HG03135 (cell line): ENCODE results near the gene TBC1D5.
A peak's percentile ranks its signal among the peaks of the same experiment; 100 is the strongest.

Experiments used
- ATAC-seq: cut with Tn5 transposase; IDR thresholded peaks from one replicate; pipeline ENCODE4 v1.9.1; 2021; ENCODE audit warnings: mild to moderate bottlenecking, moderate library complexity; ENCODE audit not compliant: unreplicated experiment

Gene TBC1D5

GRCh38 chr3:17258823-17259436 lies 483.5 kb downstream of the TBC1D5 start:
- no peak for ATAC-seq

DNA sequence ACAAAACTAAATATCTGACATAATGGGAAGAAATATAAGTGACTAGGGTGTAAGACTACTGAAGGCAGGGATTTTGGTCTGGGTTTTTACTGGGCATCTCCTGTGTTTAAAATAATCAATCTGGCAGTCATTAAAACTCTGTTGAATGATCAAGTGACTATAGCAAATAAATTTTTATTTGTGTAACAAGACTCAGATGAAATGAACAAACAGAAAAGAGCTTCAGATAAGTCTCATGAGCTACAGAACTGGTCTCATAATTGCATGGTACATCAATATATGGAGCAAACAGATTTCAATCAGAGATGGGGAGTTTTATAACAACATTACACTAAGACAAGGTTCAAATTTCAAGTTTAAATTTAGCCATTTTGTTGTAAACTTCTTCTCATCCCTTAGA lies 485.2 kb downstream of the TBC1D5 start:
- no peak for ATAC-seq

GRCh38 chr3:17243621-17244020 lies 498.8 kb downstream of the TBC1D5 start:
- ATAC-seq = no peak

- ATAC-seq = no peak
Measured at GRCh38 chr3:17239417-17239816, 503.0 kb downstream of the TBC1D5 start.

GRCh38 chr3:17238023-17238422 lies 504.4 kb downstream of the TBC1D5 start:
- ATAC-seq = no peak

- no peak for ATAC-seq
Measured at GRCh38 chr3:17235310-17235709, 507.1 kb downstream of the TBC1D5 start.

- ATAC-seq = no peak
Measured at GRCh38 chr3:17234382-17234781, 508.0 kb downstream of the TBC1D5 start.

- peak; percentile 77 for ATAC-seq
Measured at GRCh38 chr3:17233398-17233800, 509.0 kb downstream of the TBC1D5 start.

DNA sequence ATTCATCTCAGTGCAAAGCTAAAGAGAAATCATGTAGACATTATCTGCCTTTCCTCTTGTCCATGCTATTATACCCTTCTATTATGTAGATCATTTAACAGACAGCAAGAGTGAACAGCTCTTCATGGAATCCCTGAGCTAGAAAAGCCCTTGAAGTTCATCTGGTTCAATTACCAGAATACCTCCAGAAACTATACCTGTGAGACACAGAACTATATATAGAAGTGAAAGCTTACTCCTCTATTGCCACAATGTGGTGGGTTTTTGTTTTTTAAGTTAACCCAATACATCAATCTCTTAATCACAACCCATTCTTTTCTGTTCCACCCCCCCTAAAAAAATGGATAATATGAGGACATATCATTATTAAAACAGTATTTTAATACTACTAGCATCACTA lies 510.0 kb downstream of the TBC1D5 start:
- ATAC-seq = no peak

- no peak for ATAC-seq
Measured at GRCh38 chr3:17231537-17232261, 510.7 kb downstream of the TBC1D5 start.

DNA sequence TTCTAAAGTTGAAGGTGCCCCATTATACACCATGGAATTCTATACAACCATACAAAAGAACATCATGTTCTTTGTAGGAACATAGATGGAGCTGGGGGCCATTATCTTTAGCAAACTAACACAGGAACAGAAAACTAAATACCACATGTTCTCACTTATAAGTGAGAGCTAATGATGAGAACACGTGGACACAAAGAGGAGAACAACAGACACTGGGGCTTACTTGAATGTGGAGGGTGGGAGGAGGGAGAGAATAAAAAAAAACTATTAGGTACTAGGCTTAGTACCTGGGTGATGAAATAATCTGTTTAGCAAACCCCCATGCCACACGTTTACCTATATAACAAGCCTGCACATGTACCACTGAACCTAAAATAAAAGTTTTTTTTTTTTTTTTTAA lies 515.0 kb downstream of the TBC1D5 start:
- ATAC-seq = no peak

GRCh38 chr3:17221529-17221928 lies 520.9 kb downstream of the TBC1D5 start:
- ATAC-seq = no peak

DNA sequence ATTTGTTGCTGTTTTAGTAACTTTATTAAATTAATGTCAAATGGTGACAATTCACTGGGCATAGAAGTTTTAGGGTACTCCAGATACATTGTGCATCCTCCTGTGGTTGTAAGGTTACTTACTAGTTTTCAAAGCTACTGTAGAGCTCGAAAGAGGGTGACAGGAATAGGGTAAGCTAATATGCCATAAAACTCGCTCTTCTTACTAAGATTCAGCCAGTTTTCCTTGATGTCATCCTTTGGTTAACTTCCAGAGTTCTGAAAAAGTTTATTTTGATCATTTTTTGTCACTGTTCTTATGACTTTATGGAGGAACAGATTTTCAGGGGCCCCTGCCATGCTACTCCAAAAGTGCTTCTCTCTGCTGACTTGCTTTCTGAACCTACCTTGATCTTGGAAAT lies 522.8 kb downstream of the TBC1D5 start:
- no peak for ATAC-seq

- no peak for ATAC-seq
Measured at GRCh38 chr3:17218587-17218986, 523.8 kb downstream of the TBC1D5 start.

DNA sequence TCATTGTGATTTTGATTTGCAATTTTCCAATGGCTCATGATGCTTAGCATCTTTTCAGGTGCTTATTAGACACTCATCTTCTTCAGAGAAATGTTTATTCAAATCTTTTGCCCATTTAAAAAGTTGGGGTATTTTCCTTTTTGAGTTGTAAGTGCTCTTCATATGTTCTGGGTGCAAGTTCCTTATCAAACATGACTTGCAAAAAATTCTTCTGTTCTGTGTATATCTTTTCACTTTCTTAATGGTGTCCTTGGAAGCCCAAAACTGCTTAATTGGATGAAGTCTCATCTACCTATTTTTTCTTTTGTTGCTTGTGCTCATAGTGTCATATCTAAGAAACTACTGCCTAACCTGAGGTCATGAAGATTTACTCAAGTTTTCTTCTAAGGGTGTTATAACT lies 524.8 kb downstream of the TBC1D5 start:
- no peak for ATAC-seq

- no peak for ATAC-seq
Measured at GRCh38 chr3:17213102-17213501, 529.3 kb downstream of the TBC1D5 start.

DNA sequence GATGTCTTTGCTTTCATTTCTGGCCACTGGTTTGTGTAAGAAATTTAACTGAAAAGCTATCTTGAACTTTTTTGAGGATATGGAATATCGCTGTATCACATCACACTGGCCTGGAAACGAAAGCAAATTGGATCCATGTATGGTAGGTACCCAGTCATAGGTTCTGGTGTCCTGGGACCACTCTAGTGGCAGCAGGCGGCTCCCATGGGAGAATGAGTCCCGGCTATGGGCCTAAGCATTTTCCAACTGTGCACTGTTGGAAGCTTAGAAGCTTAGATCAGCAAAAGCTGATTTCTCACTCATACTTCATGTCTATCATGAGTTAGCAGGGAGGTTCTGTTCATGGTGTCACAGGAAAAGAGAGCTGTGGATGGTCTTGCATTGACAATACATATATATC lies 534.5 kb downstream of the TBC1D5 start:
- ATAC-seq = no peak

DNA sequence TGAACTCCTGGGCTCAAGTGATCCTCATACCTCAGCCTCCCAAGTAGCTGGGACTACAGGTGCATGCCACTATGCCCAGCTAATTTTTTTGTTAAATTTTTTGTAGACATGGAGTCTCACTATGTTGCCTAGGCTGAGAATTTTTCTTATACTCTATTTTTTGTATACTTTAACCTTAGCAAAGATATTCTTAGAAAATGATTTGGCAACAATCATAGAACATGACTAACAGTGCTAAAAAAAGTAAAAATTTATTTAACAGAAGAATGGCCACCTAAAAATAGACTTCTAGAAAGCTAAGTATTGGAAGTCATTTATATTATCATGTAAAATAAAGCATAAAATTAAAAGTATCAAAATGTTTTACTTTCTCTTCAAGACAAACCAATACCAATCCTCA lies 535.4 kb downstream of the TBC1D5 start:
- no peak for ATAC-seq

DNA sequence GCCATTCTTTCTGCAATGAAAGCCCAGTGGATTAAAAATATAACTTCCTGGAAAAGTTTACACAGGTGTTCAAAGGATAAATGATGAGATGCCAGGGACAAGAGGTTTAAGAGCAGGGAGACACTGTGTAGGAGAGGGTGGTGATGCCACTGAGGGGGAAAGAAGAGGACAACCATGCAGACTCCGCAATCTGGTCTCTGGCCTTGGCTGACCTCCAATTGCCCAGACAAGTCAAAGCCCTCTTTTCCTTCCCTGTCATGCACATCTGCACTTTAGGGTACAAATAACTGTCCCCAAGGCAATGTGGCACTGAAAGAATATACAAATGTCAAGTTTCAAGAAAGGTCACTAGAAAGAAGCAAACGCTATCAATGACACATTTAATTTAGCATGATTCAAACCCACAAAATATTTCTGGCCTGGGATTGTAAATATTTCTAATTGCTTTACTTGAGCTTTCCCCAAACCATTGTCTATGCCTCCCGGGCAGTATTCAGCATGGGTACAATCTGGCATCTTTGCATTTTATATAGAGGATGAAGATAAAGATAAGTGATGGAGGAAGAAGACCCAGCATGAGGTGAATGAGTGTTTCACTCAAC lies 538.3 kb downstream of the TBC1D5 start:
- ATAC-seq = no peak

GRCh38 chr3:17201538-17201937 lies 540.9 kb downstream of the TBC1D5 start:
- ATAC-seq = no peak

DNA sequence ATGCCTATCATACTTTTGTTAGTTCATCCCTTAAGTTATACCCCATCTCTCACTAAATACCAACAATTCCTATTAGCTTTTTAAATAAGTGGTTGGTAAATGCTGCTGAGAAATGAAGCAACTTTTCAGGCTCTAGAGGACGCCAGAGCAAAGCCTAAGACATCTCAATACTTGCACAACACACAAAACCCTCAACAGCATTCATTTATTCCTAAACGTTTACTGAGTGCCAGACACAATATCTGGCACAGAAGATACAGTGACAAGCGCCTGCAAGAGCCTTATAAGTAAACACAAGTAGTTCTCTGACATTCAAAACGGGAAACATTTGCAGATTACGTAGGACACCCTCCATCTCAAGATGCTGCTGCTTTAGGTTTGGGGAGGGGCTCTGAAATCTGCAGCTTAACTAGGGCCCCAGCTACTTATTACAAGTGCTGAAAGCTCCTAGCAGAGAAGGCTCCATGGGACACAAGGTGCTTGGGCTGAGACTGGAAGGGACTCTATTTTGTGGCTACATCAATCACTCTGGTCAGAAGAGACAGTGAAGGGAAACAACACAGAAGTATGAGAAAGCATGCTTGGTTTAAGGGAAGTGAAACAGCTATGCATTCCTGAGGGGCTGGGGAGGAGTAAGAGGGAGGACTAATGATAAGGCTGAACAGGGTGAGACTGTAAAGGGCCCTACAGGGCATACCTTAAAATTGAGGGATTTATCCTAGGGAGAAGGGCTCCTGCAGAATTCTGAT lies 546.4 kb downstream of the TBC1D5 start:
- ATAC-seq = peak; percentile 74

GRCh38 chr3:17195192-17195611 lies 547.2 kb downstream of the TBC1D5 start:
- peak; percentile 86 for ATAC-seq
